HEK293 (cell line): ENCODE measurements around the gene GINS1.

Source experiments
- CTCF ChIA-PET: fragments of 350-600 bp; formaldehyde crosslinking; extraction: SDS; loops from one replicate; lab custom pipeline; 2021; ENCODE audit warnings: antibody characterized with exemption; lab: Yijun Ruan, JAX
- POLR2A ChIA-PET: fragments of 300-600 bp; formaldehyde crosslinking; extraction: SDS; loops from one replicate; lab custom pipeline; 2020; ENCODE audit warnings: antibody characterized with exemption, inconsistent platforms; lab: Yijun Ruan, JAX
- H3K27ac ChIP-seq: fragments of 200-500 bp; sonication (Bioruptor generic); 2 replicates; pipeline ENCODE4 v1.5.1; 2014; ENCODE audit warnings: low read depth, low read length, control low read depth, inconsistent platforms; ENCODE audit errors: extremely low read depth
- H3K36me3 ChIP-seq, 2 experiments: fragments of 200-500 bp in 1 of 2; sonication (Bioruptor generic) in 1 of 2; 1 replicate in 1 of 2; 2 replicates in 1 of 2; pipeline ENCODE4 v1.5.1; 2014 to 2017; ENCODE audit warnings: inconsistent platforms in 2 of 2, low read length in 2 of 2; ENCODE audit not compliant: control insufficient read depth in 2 of 2, insufficient read depth in 1 of 2
- H3K4me1 ChIP-seq: fragments of 200-500 bp; sonication (Bioruptor generic); 2 replicates; pipeline ENCODE4 v1.5.1; 2014; ENCODE audit warnings: mild to moderate bottlenecking, low read length, inconsistent platforms; ENCODE audit not compliant: control insufficient read depth, insufficient read depth
- H3K4me3 ChIP-seq: 2 replicates; pipeline ENCODE4 v1.5.1; 2011; ENCODE audit warnings: low read depth, mild to moderate bottlenecking, control low read depth, low read length, moderate library complexity
- H3K9me3 ChIP-seq: fragments of 200-500 bp; sonication (Bioruptor generic); 2 replicates; pipeline ENCODE4 v1.5.1; 2014; ENCODE audit warnings: low read depth, low read length, inconsistent platforms; ENCODE audit not compliant: control insufficient read depth, insufficient read depth
- GFI1B ChIP-seq: fragments of 450-650 bp; formaldehyde crosslinking; IDR thresholded peaks from 2 replicates; pipeline ENCODE4 v1.5.1; 2016; ENCODE audit warnings: missing biosample characterization, missing genetic modification characterization
- GLI2 ChIP-seq: fragments of 450-650 bp; formaldehyde crosslinking; IDR thresholded peaks from 2 replicates; pipeline ENCODE4; 2017; ENCODE audit warnings: missing biosample characterization, missing genetic modification characterization, low read depth, borderline replicate concordance
- SETDB1 ChIP-seq: IDR thresholded peaks from one replicate; pipeline ENCODE4 v1.6.1; 2017; ENCODE audit warnings: mild to moderate bottlenecking, low read length, moderate library complexity, mixed read lengths; ENCODE audit not compliant: insufficient read length
- TCF7L2 ChIP-seq: IDR thresholded peaks from 2 replicates; pipeline ENCODE4 v1.6.1; 2011; ENCODE audit warnings: low read depth, mild to moderate bottlenecking, inconsistent platforms, low read length, moderate library complexity, borderline replicate concordance
- WT1 ChIP-seq: fragments of 450-650 bp; formaldehyde crosslinking; IDR thresholded peaks from 2 replicates; pipeline ENCODE4 v1.5.1; 2016; ENCODE audit warnings: missing biosample characterization, missing genetic modification characterization
- ZFP3 ChIP-seq: fragments of 450-650 bp; formaldehyde crosslinking; IDR thresholded peaks from 2 replicates; pipeline ENCODE4 v1.5.1; 2016; ENCODE audit warnings: low read depth, missing biosample characterization, missing genetic modification characterization
- ZFP69B ChIP-seq: fragments of 450-650 bp; formaldehyde crosslinking; IDR thresholded peaks from 2 replicates; pipeline ENCODE4 v1.5.1; 2016; ENCODE audit warnings: missing biosample characterization, missing genetic modification characterization
- ZNF174 ChIP-seq: fragments of 450-650 bp; formaldehyde crosslinking; IDR thresholded peaks from 2 replicates; pipeline ENCODE4 v1.5.0; 2017; ENCODE audit warnings: missing biosample characterization, mild to moderate bottlenecking, missing genetic modification characterization
- ZNF280D ChIP-seq: fragments of 450-650 bp; formaldehyde crosslinking; IDR thresholded peaks from 2 replicates; pipeline ENCODE4 v1.5.1; 2016; ENCODE audit warnings: missing biosample characterization, missing genetic modification characterization
- ZNF335 ChIP-seq: fragments of 450-650 bp; formaldehyde crosslinking; conservative IDR thresholded peaks from 2 replicates; pipeline ENCODE4 v1.5.1; 2016; ENCODE audit warnings: missing biosample characterization, missing genetic modification characterization
- ZNF341 ChIP-seq: fragments of 450-650 bp; formaldehyde crosslinking; IDR thresholded peaks from 2 replicates; pipeline ENCODE4; 2016; ENCODE audit warnings: low read depth, missing biosample characterization, missing genetic modification characterization
- ZNF548 ChIP-seq: fragments of 450-650 bp; formaldehyde crosslinking; IDR thresholded peaks from 2 replicates; pipeline ENCODE4 v1.5.1; 2016; ENCODE audit warnings: missing biosample characterization, missing genetic modification characterization
- ZNF560 ChIP-seq: fragments of 450-650 bp; formaldehyde crosslinking; IDR thresholded peaks from 2 replicates; pipeline ENCODE4 v1.5.1; 2017; ENCODE audit warnings: missing biosample characterization, missing genetic modification characterization, borderline replicate concordance
- ZNF585B ChIP-seq: fragments of 450-650 bp; formaldehyde crosslinking; IDR thresholded peaks from 2 replicates; pipeline ENCODE4 v1.5.1; 2016; ENCODE audit warnings: missing biosample characterization, missing genetic modification characterization
- ZNF654 ChIP-seq: fragments of 450-650 bp; formaldehyde crosslinking; IDR thresholded peaks from 2 replicates; pipeline ENCODE4 v1.5.1; 2016; ENCODE audit warnings: low read depth, missing biosample characterization, missing genetic modification characterization
- ZNF658 ChIP-seq: fragments of 450-650 bp; formaldehyde crosslinking; IDR thresholded peaks from 2 replicates; pipeline ENCODE4; 2016; ENCODE audit warnings: missing biosample characterization, missing genetic modification characterization
- ZNF747 ChIP-seq: fragments of 450-650 bp; formaldehyde crosslinking; IDR thresholded peaks from 2 replicates; pipeline ENCODE4 v1.5.1; 2016; ENCODE audit warnings: missing biosample characterization, missing genetic modification characterization
- ZNF777 ChIP-seq: fragments of 450-650 bp; formaldehyde crosslinking; IDR thresholded peaks from 2 replicates; pipeline ENCODE4 v1.5.1; 2017; ENCODE audit warnings: missing biosample characterization, missing genetic modification characterization, borderline replicate concordance
- ZNF785 ChIP-seq: fragments of 450-650 bp; formaldehyde crosslinking; IDR thresholded peaks from 2 replicates; pipeline ENCODE4 v1.5.1; 2016; ENCODE audit warnings: missing biosample characterization, missing genetic modification characterization
- TF ChIP-seq, protein P1 (sequence below): fragments of 450-650 bp; formaldehyde crosslinking; IDR thresholded peaks from 2 replicates; pipeline ENCODE4 v1.5.1; 2017; ENCODE audit warnings: missing biosample characterization, missing genetic modification characterization
- TF ChIP-seq, protein P2 (sequence below): fragments of 450-650 bp; formaldehyde crosslinking; IDR thresholded peaks from 2 replicates; pipeline ENCODE4 v1.5.1; 2017; ENCODE audit warnings: missing biosample characterization, missing genetic modification characterization
- TF ChIP-seq, protein P3 (sequence below): fragments of 450-650 bp; formaldehyde crosslinking; IDR thresholded peaks from 2 replicates; pipeline ENCODE4; 2016; ENCODE audit warnings: missing biosample characterization, missing genetic modification characterization

Gene GINS1

GRCh38 chr20:25465243-25466135 is 58.0 kb downstream of the GINS1 start:
- peaks cover 3 to 80% of the 10 kb centered on the region in 2 experiments; a peak in 2 of 3 replicates for H3K36me3 ChIP-seq
- H3K4me1 ChIP-seq, result no peaks in the 10 kb centered on the region
- H3K27ac ChIP-seq, result no peak overlapping the region
- no peak for TF ChIP-seq ZNF548 (tag by site-specific recombination)
- no peak overlapping the region for H3K4me3 ChIP-seq
- CTCF ChIA-PET, result no interaction called here
- POLR2A ChIA-PET, result no interaction called here
- no peaks in the 10 kb centered on the region for H3K9me3 ChIP-seq

GRCh38 chr20:25466846-25467245 is 59.4 kb downstream of the GINS1 start:
- Histone ChIP-seq H3K36me3 (peaks cover 3 to 80% of the 10 kb centered on the region in 2 experiments; a peak in 2 of 3 replicates), H3K4me3 (no peak overlapping the region), H3K4me1 (no peaks in the 10 kb centered on the region), H3K9me3 (no peaks in the 10 kb centered on the region), H3K27ac (no peak overlapping the region)
- ChIA-PET CTCF (no interaction called here), POLR2A (no interaction called here)
- TF ChIP-seq ZNF785 (tag by site-specific recombination), result no peak
- TF ChIP-seq GFI1B (tag by site-specific recombination), result no peak
- TF ChIP-seq SETDB1, result no peak
- TF ChIP-seq ZNF174 (tag by site-specific recombination), result no peak
- no peak for TF ChIP-seq ZNF341 (tag by site-specific recombination)

GRCh38 chr20:25467441-25467840 is 60.0 kb downstream of the GINS1 start:
- H3K9me3 ChIP-seq, result no peaks in the 10 kb centered on the region
- peaks cover 3 to 75% of the 10 kb centered on the region in 2 experiments; a peak in 2 of 3 replicates for H3K36me3 ChIP-seq
- TF ChIP-seq ZNF658 (no peak), ZNF747 (no peak), TCF7L2 (no peak), ZNF654 (tag by site-specific recombination) (no peak), ZNF585B (tag by site-specific recombination) (no peak), ZNF560 (tag by site-specific recombination) (no peak), ZNF335 (no peak), ZFP69B (tag by site-specific recombination) (no peak), GLI2 (tag by site-specific recombination) (no peak), ZFP3 (tag by site-specific recombination) (no peak), ZNF777 (tag by site-specific recombination) (no peak), ZNF280D (no peak), WT1 (tag by site-specific recombination) (no peak)
- TF ChIP-seq, protein P1, sequence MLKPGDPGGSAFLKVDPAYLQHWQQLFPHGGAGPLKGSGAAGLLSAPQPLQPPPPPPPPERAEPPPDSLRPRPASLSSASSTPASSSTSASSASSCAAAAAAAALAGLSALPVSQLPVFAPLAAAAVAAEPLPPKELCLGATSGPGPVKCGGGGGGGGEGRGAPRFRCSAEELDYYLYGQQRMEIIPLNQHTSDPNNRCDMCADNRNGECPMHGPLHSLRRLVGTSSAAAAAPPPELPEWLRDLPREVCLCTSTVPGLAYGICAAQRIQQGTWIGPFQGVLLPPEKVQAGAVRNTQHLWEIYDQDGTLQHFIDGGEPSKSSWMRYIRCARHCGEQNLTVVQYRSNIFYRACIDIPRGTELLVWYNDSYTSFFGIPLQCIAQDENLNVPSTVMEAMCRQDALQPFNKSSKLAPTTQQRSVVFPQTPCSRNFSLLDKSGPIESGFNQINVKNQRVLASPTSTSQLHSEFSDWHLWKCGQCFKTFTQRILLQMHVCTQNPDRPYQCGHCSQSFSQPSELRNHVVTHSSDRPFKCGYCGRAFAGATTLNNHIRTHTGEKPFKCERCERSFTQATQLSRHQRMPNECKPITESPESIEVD, result no peak
- TF ChIP-seq, protein P2, sequence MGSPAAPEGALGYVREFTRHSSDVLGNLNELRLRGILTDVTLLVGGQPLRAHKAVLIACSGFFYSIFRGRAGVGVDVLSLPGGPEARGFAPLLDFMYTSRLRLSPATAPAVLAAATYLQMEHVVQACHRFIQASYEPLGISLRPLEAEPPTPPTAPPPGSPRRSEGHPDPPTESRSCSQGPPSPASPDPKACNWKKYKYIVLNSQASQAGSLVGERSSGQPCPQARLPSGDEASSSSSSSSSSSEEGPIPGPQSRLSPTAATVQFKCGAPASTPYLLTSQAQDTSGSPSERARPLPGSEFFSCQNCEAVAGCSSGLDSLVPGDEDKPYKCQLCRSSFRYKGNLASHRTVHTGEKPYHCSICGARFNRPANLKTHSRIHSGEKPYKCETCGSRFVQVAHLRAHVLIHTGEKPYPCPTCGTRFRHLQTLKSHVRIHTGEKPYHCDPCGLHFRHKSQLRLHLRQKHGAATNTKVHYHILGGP, result no peak
- TF ChIP-seq, protein P3, sequence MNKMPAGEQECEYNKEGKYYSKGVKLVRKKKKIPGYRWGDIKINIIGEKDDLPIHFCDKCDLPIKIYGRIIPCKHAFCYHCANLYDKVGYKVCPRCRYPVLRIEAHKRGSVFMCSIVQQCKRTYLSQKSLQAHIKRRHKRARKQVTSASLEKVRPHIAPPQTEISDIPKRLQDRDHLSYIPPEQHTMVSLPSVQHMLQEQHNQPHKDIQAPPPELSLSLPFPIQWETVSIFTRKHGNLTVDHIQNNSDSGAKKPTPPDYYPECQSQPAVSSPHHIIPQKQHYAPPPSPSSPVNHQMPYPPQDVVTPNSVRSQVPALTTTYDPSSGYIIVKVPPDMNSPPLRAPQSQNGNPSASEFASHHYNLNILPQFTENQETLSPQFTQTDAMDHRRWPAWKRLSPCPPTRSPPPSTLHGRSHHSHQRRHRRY (tag by site-specific recombination), result no peak
- POLR2A ChIA-PET, result no interaction called here
- no peak overlapping the region for H3K27ac ChIP-seq
- H3K4me1 ChIP-seq, result no peaks in the 10 kb centered on the region
- CTCF ChIA-PET, result interaction anchor here (0.7 kb wide), 1 partner anchor 39 kb away, joined by 3 read pairs; no protein-coding TSS in a partner anchor
- no peak overlapping the region for H3K4me3 ChIP-seq
